Left colon (tissue), 2 donors: Measurements from ENCODE around the gene SART3. TPM values are rescaled to one million over a fixed set of nuclear protein-coding genes. Genes with fewer than 3 reads are reported as not detected.
"Not testable (repeated sequence)": the region's sequence is repeated elsewhere in the genome, so short reads cannot be mapped to it uniquely, and the experiment has no call there.

Experiments
- ATAC-seq: fragments of 200-7000 bp; cut with Tn5 transposase; one replicate; pipeline ENCODE4 v1.9.1; 2020; ENCODE audit warnings: mild to moderate bottlenecking, moderate library complexity
- DNase-seq, 2 donors: peaks; one replicate each; pipeline ENCODE4 v3.0.0-alpha.2; 2020
- intact Hi-C, 2 donors: fragments of 100-400 bp; cut with DNase I in 1 of 2; cut with micrococcal nuclease in 1 of 2; formaldehyde crosslinking; loops; one replicate each; pipeline versions ENCODE4 v1.11.2 to v1.14.0; 2022; cut with DNase I, micrococcal nuclease
- total RNA-seq, 2 donors: library from RNA; stranded (reverse); fragmentation: NEBNext Ultra II Directional; extraction: Animal tissue kit (Norgen Biotek cat#: 25700); gene quantifications; one replicate each; pipeline ENCODE4 v1.2.1, GENCODE V29; 2021
- donor health status: DM: no; HTN: no; CAD: no.
- donor health status: DM: yes; HTN: yes; CAD: no.

Gene SART3
- total RNA-seq, 2 donors from 2014 or later: 43.9 to 47.9 TPM

DNA sequence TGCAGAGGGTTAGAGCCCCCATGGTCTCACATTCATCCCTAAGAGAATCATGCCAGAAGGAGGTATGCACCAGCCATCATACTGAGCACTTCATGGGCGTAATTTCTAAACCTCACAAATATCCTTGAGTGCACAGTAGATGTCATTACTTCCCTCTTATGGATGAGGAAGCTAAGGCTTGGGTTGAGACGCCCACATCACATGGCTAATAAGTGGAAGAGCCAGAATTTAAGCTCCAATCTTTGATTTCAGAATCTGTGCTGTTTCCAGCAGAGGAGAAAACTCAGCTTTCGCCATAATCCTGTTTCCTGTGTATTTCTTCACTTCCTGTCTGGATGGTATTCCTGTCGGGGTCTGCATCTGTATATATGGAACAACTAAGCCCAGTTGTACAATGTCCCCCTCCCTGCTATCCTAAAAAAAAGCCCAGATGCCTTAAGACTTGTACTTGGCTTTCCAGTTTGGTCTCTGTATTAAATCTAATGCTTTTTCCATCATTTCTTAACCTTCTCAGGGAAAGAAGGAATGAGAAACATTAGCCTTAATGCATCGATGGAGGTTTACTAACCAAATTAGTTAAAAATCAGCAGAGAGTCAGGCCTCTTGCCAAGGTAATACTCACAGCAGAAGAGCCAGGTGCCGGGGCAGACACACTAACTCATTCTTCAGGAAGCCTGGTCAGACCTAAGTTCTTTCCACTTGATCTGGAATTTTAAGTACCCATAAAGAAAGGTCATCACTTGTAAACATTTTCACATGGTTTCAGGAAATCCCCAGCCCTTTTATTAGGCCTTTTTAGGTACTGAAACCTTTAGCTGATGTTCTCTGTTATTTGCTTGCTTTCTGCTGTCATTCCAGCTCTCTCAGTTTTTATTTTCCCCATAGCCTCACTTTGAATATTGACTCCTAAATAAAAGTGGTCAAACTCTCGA lies 6.7 kb upstream of the SART3 start:
- no peak for ATAC-seq
- DNase-seq: no peak
- intact Hi-C loops: loop anchor here (2.0 to 10.0 kb wide), 5 partner anchors 50 to 527 kb away; partner anchors contain the start of genes ALKBH2 (in 1 of the 2), SSH1 (in 1 of the 2) and UNG (in 1 of the 2)

DNA sequence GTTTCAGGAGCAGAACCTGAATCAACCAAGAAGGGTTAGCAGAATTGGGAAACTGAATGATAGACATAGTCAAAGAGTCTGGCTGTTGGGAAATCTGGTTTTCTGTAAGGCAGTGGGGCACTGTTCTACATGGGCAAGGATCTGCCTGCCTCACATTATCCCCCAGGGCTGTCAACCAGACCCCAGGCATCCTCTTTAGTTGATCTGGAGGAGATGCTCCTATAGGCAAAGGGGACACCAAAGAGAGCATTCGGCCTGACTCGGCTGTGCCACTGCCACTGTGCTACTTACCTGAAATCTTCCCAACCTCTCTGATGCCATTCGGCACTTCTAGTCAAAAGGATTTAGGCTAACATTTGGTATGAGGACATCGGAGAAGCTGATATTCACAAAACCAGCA lies 5.5 kb upstream of the SART3 start:
- ATAC-seq (no peak), DNase-seq (no peak)
- intact Hi-C loops: loop anchor here (2.0 to 10.0 kb wide), 5 partner anchors 51 to 528 kb away; partner anchors contain the start of genes ALKBH2 (in 1 of the 2), SSH1 (in 1 of the 2) and UNG (in 1 of the 2)

DNA sequence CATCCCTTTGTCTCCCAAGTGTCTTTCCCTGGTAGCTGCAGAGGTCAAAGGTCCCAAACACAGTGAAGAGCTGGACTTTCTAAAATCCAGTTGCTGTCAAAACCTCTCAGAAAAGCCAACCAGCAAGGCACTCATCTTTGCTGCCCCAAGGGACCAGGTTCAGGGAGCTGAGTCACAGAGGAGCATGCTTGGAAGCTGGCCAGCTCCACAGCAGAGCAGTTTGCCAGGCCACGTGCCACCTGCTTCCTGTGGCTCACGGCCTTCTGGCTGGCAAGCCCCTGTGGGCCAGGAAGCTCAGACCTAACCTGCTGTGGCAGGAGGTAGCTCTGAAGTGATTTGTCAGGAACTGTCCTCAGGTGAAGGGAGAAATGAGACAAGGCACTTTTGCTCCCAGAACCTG lies 5.0 kb upstream of the SART3 start:
- DNase-seq: peak; percentile 74 to 82
- intact Hi-C loops: loop anchor here (2.0 to 10.0 kb wide), 5 partner anchors 51 to 529 kb away; partner anchors contain the start of genes ALKBH2 (in 1 of the 2), SSH1 (in 1 of the 2) and UNG (in 1 of the 2)
- no peak for ATAC-seq

DNA sequence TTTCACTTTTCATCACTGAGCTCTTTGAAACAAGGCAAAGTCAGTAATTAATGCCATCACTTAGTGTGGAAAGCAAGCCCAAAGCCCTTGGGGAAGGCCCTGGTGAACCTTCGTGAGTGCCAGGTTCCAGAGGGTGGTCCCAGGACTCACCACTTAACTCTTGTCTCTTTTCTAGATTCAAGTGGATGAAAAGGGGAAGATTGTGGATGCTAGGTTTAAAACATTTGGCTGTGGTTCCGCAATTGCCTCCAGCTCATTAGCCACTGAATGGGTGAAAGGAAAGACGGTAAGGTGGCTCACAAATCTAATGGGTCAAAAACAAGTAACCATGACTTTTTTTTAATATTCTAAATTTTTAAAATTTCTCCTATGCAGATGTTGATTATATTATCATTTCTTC lies 4.2 kb upstream of the SART3 start:
- DNase-seq: no peak
- intact Hi-C loops: loop anchor here in 1 of 2 donors (5.0 to 10.0 kb wide), 4 partner anchors 52 to 530 kb away; partner anchors contain the start of genes ALKBH2, SSH1 and UNG
- no peak for ATAC-seq

DNA sequence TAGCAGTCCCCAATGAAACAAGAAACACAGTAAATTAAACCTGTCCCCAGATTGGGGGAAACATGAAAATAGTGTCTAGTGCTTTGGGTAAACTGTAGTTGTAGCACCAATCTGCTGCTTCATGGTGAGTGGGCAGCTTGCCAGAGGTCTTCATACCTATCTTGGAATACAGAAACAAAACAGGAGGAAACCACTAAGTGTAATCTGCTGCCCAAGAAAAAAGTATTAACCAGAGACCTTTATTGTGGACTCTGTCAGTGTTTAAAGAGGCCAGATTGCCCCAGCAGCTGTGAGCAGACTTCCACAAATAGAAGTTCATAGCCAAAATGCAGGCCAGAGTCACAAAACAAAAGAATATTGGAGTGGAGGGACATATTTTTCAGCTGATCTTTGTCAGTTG lies 3.8 kb upstream of the SART3 start:
- no peak for DNase-seq
- intact Hi-C loops: loop anchor here in 1 of 2 donors (5.0 to 10.0 kb wide), 4 partner anchors 53 to 530 kb away; partner anchors contain the start of genes ALKBH2, SSH1 and UNG
- ATAC-seq: no peak

DNA sequence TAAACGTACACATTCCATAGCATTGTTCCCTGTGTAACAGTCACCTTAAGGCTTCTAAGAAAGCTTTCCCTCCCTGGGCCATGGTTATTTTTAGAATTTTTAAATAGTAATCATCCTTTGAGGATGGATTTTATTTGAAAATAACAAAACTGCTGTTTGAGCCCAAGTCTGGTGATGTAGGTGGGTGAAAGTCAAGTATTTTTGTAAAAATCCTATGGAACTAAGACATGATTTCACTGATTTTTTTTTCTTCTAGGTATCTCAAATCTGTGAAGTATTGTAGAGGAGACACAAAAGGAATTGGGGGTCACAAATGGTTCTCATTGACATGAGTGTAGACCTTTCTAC lies 2.8 kb upstream of the SART3 start:
- DNase-seq (no peak), ATAC-seq (no peak)
- intact Hi-C loops: loop anchor here in 1 of 2 donors (10.0 kb wide), 3 partner anchors 241 to 531 kb away; partner anchors contain the start of genes ALKBH2, SSH1 and UNG

DNA sequence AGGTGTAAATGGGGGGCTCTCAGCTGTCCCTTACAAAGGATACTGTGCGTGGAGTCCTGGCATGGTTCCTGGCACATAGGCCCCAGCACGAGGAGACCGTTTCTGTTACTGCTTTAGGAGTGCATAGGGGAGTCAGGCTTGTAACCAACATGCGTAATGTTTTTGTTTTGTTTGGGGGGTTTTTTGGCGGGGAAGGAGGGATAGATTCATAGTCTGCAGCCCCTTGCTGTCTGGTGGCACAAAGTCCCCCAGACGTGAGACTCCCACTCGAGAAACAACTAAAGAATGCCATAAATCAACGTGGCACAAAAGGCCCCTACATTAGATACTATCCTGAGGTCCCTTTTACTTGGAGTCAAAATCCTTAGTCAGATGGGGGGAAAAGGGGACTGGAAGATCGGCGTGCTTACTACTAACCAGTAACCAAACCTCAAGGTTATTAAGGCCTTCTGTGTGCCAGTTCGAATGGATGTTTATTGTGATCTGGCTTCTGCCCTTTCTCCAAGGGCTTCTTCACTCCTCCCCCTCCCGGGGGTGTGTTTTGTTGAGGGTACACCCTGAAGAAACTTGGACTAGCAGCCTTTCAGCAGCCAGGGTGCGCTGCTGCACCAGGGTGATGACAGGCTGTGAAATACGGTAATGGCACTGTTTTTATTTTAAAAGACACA lies 2.3 kb upstream of the SART3 start:
- ATAC-seq: peak; percentile 56
- DNase-seq: peak; percentile 92 to 94
- intact Hi-C loops: loop anchor here in 1 of 2 donors (10.0 kb wide), 3 partner anchors 242 to 532 kb away; partner anchors contain the start of genes ALKBH2, SSH1 and UNG

DNA sequence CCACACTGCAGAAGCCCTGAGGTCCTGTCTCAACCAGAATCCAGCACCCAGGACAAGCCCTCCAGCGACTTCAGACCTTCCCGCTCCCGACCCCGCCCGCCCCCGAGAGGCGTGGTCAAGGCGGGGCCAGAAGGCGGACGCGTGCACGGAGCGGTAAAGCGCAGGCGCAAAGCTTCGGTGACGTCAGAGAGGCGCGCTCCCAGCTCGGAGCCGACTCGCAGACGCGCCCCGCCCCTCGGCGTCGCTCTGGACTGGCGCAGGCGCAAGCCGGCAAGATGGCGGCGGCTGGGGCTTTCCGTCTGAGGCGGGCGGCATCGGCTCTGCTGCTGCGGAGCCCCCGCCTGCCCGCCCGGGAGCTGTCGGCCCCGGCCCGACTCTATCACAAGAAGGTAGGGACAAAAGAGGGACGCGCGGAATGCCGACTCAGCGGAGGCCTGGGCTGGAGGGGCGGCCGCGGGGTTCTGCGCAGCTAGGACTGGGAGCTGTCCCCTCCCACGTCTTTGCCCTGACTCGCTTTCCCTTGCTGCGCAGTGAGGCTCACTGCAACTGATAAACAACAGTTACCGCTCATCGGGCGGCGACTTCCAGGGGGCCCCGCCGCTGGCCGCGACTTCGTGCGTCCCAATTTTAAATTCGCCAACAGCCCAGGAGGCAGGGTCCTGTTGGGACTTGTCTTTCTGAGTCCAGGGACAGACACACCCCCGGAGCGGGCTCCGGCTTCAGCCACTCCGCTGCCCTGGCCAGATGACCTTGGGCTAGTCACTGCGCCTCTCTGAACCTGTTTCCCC lies 1.6 kb upstream of the SART3 start, which contains the start of gene ISCU:
Gene ISCU, plus strand, starts transcription at position 249 of the 788 bp plus-strand sequence. Its CDS starts 27 bp downstream, at position 276.
- peak; percentile 96 to 97 for DNase-seq
- intact Hi-C loops: loop anchor here in 1 of 2 donors (10.0 kb wide), 3 partner anchors 242 to 532 kb away; partner anchors contain the start of genes ALKBH2, SSH1 and UNG
- ATAC-seq: peak; percentile 79

DNA sequence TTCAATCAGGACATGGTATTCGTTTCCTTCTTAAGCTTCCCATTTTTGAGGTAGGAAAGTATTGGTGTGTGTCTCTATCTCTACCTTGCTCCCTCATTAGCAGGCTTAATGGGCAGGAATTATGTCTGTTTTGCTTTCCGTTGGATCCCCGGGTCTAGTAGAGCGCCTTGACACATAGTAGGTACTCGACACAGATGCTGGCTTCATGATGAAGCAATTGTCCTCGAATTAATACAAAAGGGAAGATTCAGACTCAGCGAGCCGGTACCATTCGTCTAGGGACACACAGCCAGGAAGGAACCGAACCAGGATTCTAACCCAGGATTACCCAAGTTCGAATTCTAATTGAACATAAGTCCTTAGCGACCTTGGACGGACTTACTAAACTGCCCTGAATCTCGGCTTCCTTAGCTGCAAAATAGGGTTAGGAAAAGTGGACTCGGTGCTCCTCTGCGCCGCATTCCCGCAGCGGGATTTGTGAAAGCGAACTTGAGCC lies 927 bp upstream of the SART3 start:
- no peak for ATAC-seq
- intact Hi-C loops: loop anchor here in 1 of 2 donors (10.0 kb wide), 3 partner anchors 243 to 533 kb away; partner anchors contain the start of genes ALKBH2, SSH1 and UNG
- DNase-seq: no peak

DNA sequence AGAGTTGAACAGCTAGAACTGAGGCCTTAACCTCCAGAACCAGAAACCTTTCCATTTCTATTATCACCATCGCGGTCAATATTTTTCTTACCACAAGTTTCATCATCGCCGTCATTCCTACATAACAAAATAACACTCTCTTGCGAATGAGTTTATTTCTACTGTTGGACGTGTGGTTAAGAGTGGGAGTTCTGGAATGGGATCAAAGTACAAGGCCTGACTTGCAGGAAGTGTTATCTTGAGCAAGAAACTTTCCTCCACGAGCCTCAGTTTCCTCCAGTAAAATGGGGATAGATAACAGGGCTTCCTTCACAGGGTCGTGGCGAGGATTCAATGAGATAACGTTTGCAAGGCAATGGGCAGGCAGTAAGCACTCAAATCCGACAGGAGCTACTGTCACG lies 652 bp downstream of the SART3 start:
- intact Hi-C loops: loop anchor here in 1 of 2 donors (10.0 kb wide), 3 partner anchors 244 to 534 kb away; partner anchors contain the start of genes ALKBH2, SSH1 and UNG
- ATAC-seq: no peak
- no peak for DNase-seq

DNA sequence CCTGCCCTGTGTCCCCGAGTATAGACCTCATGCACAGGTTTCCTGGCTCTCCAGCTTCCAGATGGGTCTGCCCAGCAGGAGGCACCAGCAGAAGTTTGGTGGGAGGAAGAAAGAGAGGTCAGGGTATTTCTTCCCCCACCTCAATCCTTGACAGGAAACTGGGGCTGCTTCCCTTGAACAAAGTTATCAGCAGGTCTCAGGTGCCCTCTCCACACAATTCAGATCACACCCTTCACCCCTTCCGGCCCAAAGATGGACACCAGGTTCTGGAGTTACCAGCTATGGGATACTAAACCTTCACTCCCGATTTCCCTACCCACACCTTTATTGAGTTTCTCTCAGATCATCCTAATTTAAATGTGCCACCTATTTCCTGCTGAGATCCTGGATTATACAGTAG lies 1.2 kb downstream of the SART3 start:
- intact Hi-C loops: loop anchor here in 1 of 2 donors (10.0 kb wide), 3 partner anchors 245 to 535 kb away; partner anchors contain the start of genes ALKBH2, SSH1 and UNG
- ATAC-seq (no peak), DNase-seq (no peak)

DNA sequence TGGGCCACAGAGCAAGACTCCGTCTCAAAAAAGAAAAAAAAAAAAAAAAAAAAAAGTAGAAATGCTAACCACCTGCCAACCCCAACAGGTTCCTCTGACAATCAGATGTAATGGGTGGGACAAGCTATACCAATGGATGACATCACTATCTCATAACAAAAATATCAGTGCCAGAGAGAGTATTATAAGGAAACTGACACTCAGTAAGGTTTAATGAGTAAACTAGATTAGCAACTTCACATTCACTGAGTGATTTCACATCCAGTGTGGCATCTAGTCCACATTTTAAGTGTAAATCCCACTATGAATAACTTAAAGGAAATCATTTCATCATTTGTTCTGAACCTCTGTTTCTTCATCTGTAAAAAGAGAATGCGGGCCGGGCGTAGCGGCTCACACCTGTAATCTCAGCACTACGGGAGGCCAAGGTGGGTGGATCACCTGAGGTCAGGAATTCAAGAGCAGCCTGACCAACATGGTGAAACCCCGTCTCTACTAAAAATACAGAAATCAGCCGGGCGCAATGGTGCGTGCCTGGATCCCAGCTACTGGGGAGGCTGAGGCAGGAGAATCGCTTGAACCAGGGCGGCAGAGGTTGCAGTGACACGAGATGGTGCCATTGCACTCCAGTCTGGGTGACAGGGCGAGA lies 1.8 kb downstream of the SART3 start:
- DNase-seq (no peak), ATAC-seq (no peak)
- intact Hi-C loops: no loop called here

DNA sequence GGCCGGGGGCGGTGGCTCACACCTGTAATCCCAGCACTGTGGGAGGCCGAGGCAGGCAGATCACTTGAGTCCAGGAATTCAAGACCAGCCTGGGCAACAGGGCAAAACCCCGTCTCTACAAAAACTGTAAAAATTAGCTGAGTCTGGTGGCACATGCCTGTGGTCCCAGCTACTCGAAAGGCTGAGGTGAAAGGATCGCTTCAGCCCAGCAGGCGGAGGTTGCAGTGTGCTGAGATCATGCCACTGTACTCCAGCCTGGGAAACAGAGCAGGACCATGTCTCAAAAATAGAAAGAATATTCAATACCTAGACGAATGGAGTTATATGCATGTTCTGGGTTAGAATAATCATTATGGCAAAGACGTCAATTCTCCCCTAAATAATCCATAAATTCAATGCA lies 5.6 kb downstream of the SART3 start:
- ATAC-seq, DNase-seq, intact Hi-C loops: not testable (repeated sequence)

DNA sequence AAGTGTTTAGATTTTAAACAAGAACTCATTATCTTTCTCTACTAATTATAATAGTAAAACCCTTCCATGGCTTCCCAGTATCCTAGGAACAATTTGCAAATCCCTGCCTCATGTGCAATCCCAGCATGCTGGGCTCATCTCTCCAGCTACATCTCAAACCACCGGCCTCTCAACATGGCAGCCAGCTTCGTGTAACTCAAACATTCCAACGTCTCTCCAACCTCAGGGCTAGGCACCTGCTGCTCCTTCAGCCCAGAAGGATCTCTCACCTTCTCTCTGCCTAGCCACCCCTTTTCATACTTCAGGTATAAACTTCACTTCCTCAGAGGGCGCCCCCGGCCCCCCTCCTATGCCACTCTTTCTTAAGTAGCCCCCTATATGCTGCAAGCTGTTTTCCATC lies 7.2 kb downstream of the SART3 start:
- intact Hi-C loops: no loop called here
- no peak for DNase-seq
- no peak for ATAC-seq

DNA sequence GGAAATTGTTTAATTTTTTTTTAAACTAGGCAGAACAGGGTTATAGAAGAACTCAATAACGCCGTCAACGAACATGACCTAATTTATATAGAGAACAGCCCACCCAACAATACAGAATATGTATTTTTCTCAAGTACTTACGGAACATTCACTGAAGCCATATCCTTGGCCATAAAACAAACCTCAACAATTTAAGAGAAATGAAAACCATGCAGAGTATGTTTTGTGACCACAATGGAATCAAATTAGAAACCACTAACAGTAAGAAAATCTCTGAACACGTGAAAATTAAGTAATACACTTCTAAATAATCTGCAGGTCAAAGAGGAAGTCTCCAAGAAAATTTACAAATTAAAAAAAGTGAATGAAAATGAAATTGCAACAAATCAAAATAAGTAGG lies 9.4 kb downstream of the SART3 start:
- intact Hi-C loops: no loop called here
- DNase-seq (no peak), ATAC-seq (no peak)

DNA sequence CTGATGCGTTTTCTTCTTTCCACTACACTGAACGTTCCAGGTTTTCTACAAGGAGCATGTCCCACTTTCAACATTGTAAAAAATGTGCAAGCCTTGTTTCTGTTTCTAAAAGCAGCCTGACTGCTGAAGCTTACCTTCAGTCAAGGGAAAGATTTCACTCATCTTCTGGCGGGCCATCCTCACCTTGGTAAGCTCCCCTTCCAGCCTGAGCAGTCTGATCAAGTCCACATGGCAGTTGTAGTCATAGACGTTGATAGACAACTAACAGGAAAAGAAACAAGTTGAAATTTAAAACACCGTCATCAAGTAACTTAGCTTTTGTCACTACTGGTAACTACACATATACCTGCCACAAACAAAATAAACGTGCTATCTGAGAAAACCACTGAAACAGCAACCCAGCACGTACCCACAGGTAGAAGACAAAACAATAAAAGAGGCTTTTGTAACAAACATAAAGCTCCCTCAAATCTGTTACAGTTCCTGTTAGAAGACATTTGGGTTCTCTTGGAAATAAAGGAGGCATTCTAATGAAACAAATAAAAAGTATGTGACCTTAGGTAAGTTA lies 11.9 kb downstream of the SART3 start:
- ATAC-seq: no peak
- no peak for DNase-seq
- intact Hi-C loops: no loop called here

DNA sequence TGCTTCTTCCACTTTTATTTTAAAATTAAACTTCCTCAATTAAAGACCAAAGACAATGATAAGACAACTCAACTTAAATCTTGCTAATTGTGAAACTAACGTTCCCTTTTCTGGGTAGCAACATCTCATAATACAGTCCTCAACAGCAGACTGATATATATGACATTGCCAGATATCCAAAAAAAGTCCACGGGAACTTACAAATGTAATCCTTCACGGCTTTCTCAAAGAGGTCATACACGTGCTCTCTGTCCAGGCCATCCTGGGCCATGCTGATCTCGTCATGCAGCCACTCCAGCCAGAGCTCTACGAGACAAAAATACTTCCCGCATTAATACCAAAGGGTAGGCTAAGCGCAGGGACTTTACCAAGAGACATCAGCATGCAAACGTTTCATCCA lies 13.3 kb downstream of the SART3 start:
- DNase-seq: no peak
- intact Hi-C loops: no loop called here
- no peak for ATAC-seq
